GM19467 (cell line): ENCODE results near the gene CPEB1.
"Not testable (repeated sequence)": the region's sequence is repeated elsewhere in the genome, so short reads cannot be mapped to it uniquely, and the experiment has no call there.

ENCODE experiments used
- ATAC-seq: cut with Tn5 transposase; IDR thresholded peaks from one replicate; pipeline ENCODE4 v1.9.1; 2021; ENCODE audit warnings: mild to moderate bottlenecking, moderate library complexity; ENCODE audit not compliant: unreplicated experiment

CPEB1 gene

DNA sequence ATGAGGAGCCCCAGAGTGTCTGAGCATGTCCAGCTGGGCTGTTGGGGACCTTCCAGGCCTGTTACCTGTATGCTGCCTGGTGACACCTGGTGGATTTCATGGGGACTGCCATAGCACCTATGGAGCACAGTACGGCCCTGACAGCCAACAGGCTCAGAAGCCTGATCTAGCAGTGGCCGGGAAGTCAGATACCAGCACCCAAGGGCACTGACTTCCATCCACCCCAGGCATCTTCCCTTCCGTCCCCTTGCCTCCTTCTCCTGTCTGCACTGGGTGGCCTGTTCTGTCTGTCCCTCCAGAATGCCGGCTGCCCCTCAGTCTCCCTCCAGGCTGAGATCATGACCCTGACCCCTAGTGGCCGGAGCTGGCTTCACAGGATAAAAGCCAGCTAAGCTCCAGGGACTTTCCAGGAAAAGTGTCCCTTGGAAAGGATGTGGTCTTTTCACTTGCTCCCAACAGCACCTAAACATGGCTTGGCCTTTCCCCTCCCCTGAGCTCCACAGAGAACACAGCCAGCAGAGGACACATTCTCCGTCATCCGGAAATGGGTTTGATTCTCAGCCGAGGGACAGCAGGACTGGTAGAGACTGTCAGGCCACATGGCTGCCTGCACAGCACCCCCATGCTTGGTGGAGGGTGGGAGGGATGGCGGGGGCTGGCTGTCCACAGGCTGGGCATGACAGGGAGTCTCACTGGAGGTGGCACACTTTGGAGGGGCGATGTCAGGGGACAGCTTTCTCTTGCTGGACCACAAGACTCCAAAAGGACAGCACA lies 116.4 kb downstream of the CPEB1 start:
- no peak for ATAC-seq

DNA sequence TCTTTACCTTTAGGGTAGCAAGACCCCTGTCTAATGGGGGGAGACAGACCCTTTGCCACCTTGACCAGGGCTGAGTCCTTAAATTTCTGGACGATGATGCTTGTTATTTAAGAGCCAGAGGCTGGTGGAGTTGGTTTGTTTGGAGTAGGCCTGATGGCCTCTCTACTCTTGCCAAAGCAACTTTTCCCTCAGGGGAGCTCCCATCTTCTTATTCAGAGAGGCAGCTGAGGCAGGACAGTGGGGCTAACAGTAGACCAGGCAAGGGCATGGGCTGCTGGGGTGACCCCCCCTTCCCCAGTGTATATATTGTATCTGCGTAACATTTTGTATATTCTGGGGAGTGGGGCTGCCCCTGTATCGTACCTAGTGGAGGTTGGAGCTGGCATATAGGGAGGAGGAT lies 117.2 kb downstream of the CPEB1 start:
- no peak for ATAC-seq

DNA sequence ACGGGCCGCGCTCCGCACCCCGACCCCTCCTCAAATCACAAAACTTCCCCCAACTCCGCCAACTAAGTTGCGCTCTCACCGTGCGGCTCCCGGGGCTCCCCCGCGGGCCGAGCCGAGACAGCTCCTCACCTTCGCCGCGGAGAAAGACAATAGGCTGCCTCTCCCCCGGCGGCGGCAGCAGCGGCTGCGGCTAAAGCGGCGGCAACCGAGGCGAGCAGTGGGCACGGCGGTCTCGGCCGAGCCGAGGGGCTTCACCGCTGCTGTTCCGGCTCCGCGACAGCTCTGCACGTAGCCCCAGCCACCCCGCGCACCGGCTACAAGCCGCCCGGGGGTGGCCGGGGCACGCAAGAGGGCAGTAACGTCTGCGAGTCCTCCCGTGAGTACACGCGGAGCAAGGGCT lies 133.6 kb downstream of the CPEB1 start:
- ATAC-seq: not testable (repeated sequence)

DNA sequence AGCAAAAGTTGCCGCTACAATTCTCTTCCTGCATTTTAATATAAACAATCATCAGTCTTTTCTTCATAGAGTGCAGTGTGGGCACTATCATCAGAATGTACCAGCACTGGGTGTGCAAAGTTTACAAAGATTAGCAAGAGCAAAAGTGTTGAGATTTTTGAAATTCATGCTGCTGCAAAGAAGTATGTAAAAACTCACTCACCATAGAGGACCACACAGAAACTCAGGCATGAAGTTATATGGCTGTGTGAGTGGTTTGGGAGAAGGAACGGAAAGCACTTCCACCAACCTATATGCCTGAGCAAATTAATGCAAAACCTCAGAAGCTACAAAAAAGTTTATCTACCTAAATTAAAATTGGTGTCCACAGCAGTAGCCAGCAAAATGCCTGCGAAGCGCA lies 139.5 kb downstream of the CPEB1 start:
- not testable (repeated sequence) for ATAC-seq

DNA sequence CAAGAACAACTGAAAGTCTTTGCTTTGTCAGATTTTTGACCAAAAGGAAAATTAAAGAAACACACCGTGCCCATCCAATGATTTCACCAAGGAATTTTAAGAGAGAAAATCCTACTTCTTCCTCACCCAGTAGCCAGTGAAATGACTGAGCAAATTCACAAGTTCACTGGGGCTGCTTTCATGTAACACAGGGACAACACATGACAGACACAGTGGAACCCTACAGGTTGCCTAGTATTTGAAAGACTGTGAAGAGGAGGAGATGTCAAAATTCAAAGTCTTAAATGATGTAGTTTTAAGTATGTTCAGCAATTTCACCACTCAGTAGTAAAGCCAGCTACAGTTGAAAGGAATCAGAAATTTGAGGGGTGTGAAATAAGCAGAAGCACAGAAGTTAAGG lies 140.1 kb downstream of the CPEB1 start:
- ATAC-seq: not testable (repeated sequence)

DNA sequence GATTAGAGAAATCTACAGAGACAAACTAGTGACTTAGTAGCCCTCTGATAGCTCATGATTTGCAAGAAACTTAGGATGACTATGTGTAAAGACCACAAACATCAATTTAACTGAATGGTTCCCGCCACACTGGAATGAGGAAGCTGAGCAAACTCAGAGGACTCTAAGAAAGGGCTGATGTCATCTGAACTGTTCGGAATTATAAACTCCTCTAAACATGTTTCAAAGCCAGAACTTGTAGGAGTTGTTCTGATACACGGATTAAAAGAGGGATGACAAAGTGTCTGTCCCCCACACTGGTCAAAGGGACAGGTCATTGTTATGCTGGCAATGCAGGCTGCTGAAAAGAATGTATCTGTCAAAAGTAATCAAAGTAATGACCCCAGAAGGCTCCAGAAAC lies 141.3 kb downstream of the CPEB1 start:
- not testable (repeated sequence) for ATAC-seq

DNA sequence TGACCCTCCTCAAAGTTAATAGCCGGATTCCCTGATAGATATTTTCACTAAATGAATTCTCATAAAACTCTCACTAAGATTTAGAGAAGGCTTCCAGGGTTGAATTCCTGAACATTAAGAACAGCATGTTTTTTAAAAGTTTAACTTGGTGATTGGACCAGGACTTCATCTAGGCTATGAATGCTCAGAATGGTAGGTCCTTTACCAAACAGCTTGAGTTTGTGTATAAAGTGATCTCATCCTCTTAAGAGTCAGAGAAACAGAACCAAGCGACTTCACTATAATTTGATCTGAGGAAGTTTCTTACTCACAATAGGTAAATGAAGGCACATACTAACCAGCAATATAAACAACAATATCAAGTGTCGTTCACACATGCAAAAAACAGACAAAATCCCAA lies 143.1 kb downstream of the CPEB1 start:
- not testable (repeated sequence) for ATAC-seq

DNA sequence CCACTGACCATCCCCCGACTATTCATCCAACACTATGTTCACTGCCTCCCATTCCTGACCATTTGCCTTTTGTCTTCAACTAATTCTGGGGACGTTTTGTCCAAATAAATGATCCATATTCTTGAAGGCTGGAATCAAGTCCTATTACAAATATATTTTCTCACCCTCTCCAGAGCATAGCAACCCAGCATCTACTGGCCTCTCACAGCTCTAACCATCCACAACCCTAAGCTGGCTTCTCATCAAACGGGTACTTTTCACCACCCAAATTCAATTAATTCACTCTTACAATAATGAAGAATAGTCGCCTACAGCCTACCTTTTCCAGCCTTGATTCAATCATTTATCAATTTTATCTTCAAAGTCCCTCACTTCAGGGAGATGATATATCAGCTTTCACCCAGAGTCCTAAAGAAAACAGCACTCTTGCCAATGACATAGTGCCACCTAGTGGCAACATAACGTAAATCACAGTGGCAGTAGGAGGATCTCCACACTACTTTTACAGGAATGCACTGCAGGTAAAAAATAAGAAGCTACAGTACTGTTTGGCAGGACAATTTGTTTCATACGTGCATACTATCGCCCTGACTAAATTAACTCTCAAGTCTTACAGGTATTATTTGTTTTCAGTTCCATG lies 144.3 kb downstream of the CPEB1 start:
- ATAC-seq: not testable (repeated sequence)

DNA sequence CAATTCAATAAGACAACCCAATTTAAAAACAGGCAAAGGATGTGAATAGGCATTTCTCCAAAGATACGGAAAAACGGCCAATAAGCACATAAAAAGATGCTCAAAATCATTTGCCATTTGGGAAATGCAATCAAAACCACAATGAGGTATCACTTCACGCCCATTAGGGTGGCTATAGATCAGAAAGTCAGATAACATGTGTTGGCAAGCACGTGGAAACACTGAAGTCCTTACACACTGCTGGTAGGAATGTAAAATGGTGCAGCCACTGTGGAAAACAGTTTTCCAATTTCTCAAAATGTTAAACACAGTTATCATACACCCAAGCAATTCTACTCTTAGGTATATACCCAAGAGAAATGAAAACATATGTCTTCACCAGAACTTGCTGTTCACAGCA lies 146.4 kb downstream of the CPEB1 start:
- ATAC-seq: not testable (repeated sequence)

DNA sequence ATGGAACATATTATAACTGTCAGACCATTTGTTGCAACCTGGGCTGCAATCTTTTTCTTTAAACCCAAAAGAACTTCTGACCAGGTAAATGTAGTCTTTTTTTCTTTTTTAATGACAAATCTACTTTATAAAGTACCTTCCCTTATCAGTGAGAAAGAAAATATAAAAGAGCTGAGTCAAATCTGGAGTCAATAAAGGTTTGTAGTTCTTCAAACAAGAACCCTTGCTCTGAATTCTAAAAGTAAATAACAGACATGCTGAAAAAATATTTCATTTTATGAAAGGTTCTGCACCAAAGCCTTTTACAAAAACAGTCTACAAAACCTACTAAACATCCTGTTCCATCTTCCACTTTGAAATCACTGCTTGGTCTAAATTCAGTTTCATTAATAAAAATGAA lies 149.2 kb downstream of the CPEB1 start:
- ATAC-seq: not testable (repeated sequence)
